C4-2B (cell line): Measurements from ENCODE around the gene RFX8.

Experiments used
- CTCF ChIP-seq: fragments of 450-650 bp; conservative IDR thresholded peaks from 2 replicates; pipeline ENCODE4 v1.5.1; 2017; ENCODE audit warnings: mild to moderate bottlenecking
- ZFX ChIP-seq: fragments of 450-650 bp; IDR thresholded peaks from 2 replicates; pipeline ENCODE4 v1.6.1; 2017

GRCh38 chr2:101517758-101518271 is 42.9 kb upstream of the RFX8 start:
- no peak for TF ChIP-seq CTCF
- no peak for TF ChIP-seq ZFX
